CD4-positive, alpha-beta T cell treated with Interleukin-6 at 100 ng/mL for 8 hours (primary cell): ENCODE results near the gene ITGB5.
"Not testable (repeated sequence)": the region's sequence is repeated elsewhere in the genome, so short reads cannot be mapped to it uniquely, and the experiment has no call there.

Source experiments
- DNase-seq: peaks from one replicate; pipeline ENCODE4 v3.0.0-alpha.2; 2020; ENCODE audit warnings: mixed read lengths, low spot score

Gene ITGB5

DNA sequence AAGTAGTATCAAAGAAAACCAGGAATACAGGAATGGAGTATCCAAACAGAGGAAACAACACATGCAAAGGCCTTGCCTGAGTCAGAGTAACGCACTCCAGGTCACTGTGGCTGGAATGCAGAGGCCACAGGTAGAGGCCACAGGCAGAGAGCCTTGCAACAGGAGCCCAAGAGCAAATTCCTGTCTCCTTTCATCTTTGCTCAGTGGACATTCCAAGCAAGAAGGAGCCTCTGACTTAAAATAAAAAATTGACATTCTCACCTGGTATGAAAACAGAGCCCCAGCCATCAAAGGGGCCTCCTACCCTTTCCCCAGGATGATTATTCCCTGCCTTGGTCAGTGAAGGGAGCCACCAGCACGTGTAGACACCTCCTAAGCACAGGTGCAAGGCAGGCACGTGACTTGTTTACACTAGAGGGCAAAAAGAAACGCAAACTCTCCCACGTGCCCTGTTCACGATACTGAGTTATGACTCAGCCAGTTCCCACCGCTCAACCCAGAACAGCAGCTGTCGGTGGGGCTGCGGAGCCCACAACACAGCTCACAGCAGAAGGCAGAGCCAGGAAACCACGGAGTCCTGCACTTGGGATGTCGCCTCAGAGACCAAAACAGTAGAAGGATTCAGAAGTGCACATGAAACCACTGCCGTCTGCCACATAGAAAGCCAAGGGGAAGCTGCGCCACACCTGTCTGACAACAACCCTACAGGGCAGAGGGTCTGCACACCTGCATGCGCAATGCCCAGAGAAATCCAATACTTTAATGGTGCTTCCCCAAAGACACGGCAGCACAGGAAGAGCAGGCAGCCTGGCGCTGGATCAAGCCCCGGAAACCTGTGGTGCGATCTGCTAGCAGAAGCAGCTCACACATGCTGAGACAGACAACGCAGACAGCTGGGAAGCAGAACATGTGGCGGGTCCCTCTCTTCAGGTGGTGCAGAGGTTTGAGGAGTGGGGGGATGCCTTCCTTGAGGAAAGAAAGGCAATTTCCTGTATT, 52.1 kb downstream of the ITGB5 start:
- DNase-seq: peak; percentile 43

DNA sequence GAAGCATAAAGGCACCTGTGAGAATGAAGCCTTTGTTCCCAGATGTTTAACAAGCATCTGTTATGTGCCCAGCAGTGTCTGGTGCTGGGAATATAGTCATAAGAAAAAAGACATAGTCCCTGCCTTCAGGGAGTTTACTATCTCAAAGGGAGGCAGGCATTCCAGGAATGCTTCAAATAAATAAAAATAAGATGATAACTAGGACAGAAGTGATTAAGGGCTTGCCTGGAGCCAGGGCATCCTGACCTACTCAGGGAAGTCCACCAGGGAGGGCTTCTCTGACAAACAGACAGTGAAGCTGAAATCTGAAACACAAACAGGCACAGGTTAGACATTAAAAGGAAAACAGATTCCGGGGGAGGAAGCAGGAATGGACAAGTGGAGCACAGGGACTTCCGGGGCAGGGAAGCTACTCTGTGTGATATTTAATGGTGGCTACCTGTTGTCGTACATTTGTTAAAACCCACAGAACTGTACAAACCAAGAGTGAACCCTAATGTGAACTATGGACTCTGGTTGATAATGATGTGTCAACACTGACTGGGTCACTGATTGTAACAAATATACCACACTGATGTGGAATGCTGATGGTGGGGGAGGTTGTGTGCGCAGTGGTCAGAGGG, 53.3 kb downstream of the ITGB5 start:
- DNase-seq: no peak

DNA sequence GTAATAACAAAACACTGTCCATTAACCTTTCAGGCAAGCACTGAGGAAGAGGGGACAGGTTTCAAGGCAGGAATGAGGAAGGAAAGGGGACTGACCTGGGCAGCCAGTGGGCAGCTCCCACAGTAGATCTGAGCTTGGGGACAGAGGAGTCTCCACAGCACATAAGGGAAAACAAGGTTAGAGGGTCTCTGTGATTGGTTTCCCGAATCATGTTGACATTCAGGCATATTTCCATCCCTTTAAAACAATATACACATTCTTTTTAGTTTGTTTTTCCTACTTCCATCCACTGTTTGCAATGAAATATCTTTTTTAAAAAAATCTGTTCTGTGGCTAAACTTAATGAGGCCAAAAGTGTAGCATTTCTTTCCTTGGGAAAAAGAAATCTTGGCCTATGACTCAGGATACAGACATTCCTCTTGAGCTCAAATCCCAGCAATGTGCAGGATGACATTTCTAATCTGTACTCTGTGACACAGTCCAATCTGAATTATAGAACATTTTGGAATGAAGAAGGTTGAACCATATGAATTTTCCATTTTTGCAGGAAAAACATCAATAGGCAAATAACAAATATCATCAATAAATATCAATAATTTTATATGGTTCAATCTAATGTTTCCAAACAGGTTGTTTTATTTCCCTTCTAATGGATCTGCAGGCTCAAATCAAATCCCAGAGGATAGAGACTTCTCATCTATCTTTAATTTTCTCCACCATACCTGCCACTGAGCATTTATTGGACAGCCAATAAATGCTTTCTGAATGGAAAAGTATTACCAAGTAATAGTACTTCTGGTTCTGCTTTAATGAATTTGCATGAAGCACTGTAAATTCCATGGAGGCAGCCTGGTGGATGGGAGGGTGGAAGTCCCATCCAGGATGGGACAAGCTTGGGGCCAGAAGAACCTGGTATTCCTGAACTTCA, 54.1 kb downstream of the ITGB5 start:
- no peak for DNase-seq

DNA sequence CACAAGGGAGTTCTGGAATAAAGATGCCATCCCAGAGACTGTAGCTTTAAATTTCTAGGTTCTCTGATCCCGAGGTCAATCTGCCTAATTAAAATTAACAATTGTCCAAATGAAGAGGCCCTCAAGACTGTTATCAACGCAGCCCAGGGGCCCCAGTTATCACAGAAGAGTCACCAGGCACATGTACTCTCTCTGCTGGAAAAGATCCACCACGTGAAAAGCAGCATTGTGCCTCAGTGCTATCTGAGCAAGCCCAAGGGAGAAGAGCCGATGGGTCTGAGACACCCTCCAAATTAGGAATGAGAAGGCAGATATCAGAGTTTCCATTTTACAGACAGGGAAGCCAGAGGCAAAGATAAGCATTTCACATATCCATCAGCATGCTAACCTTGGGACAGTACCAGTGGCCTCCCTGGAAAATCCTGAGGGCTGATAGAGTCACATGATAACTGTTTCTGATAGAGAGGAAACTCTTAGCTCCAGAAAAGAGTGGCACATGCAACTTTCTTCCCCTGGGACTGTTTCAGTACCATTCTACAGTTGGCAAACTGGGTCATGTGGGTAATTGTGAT, 55.5 kb downstream of the ITGB5 start:
- DNase-seq: no peak

DNA sequence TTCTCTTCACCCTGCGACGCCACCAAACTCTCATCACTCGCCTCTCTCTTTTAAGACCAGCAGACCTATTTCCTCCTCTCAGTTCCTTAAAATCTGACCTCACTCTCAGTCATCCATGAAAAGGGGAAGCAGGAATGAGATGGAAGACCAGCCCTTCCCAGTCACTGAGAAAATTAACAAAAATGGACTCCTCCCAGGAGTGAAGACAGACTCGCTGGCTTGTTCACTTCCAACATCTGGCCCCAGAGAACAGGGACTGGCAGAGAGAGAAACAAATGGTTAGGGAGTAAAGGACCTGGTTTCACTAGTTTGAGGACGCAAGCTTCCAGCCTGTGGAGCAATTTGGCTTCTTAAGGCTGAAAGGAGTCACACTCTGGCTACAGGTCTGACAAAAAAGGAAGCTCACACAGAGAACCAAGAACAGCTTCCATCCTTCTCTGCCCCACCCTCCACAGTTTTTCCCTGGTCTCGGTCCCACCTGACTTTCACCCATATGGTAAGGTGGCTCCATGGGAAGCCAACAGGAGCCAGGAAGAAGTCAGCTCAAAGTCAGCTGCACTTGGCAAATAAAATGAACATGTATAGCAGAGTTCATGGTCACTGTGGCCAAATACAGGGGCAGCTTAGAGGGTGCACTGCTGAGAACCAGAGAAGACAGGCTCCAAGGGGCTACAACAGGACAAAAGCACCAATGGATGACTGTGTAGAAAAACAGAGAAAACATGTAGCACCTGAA, 57.2 kb downstream of the ITGB5 start:
- no peak for DNase-seq

DNA sequence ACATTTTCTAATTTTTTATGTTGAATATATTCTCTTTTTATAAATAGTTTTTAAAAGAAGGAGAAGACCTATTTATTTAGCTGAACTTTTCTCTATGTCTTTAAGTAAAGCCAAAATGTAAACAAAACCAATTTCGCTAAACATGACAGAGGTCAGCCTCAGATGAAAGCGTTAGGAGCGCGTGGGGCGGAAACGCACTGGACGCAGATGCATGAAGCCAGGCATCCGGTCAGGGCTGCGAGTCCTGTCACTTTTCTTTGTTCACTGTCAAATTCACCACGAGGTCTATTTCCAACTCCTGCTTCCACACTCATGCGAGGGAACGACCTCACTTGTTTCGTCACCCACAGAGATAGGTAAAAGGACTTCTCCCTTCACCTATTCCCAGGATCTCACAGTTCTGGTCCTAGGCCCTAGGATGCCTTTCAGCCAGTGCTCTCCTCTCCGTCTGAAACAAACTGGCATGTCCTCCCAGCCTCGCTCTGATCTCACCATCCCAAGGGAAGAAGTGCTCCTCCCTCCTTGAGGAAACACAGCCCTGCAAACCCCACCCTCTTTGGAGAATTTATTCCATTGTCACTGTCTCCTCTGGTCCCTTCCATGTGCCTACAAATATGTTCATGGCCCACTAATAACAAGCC, 57.9 kb downstream of the ITGB5 start:
- no peak for DNase-seq

DNA sequence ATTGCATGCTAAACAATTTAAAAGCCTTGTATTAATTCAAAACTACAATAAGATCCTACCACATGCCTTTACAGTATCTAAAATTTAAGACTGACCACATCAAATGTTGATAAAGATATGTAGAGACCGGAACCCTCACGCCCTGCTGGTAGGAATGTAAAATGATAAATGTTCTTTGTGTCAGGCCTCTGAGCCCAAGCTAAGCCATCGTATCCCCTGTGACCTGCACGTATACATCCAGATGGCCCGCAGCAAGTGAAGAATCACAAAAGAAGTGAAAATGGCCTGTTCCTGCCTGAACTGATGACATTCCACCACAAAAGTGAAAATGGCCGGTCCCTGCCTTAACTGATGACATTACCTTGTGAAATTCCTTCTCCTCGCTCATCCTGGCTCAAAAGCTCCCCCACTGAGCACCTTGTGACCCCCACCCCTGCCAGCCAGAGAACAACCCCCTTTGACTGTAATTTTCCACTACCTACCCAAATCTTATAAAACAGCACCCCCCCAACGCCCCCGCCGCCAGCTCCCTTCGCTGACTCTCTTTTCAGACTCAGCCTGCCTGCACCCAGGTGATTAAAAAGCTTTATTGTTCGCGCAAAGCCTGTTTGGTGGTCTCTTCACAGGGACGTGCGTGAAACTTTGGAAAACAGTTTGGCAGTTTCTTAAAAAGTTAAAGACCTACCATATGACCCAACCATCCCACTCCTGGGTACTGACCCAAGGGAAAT, 59.5 kb downstream of the ITGB5 start:
- DNase-seq: not testable (repeated sequence)

DNA sequence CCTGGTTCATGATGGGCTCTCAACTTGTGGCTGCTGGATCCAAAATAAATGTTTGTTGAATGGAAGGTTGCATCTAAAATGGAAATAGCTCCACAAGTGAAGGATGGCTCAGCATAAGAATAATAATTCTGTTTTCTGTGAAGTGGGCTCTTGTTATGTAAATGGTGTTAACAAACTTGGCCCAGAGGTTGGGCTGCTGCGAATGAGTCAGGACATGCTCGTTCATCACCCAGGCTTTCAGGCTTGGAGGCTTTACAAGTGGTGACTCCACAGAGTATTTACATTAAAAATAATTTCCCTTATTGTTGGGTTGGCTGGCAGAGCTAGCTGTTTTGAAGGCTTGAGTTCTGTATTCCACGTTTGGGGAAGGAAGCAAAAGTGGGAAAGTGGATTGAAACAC, 60.5 kb downstream of the ITGB5 start:
- DNase-seq: no peak

DNA sequence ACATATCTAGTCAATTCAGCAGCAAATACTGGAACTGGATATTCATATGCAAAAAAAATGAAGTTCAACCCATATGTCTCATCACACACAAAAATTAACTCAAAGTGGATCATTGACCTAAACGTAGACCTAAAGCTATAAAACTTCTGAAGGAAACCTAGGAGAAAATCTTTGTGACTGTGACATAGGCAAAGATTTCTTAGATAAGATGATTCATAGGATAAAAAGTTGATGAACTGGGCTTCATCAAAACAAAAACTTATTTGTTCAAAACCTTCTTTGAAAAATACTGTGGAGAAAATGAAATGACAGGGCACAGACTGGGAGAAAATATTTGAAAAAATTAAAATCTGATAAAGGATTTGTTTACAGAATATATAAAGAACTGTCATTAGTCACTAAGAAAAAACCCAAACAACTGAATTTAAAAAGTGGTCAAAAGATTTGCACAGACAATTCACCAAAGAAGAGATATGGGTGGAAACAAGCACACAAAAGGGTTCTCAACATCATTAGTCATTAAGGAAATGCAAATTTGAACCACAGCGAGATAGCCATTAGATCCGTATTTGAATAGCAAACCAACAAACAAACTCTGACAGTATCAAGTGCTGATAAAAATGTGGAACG, 62.8 kb downstream of the ITGB5 start:
- no peak for DNase-seq

DNA sequence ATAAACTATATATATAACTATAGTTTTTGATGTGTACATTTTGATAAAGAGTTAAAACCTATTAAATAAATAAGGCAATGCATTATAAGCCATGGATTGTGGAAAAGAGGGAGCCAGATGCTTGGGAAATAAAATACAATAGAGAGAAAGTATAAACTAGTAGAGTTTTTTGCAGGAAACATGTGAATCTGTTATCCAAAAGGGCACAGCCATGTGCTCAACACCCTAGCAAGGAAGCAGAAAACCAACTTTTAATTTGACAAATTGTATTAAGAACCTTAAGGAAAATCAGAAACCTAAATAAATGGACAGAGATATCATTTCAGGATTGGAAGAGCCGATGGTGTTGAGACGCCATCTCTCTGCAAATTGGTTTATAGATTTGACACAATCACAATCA, 63.5 kb downstream of the ITGB5 start:
- DNase-seq: no peak

DNA sequence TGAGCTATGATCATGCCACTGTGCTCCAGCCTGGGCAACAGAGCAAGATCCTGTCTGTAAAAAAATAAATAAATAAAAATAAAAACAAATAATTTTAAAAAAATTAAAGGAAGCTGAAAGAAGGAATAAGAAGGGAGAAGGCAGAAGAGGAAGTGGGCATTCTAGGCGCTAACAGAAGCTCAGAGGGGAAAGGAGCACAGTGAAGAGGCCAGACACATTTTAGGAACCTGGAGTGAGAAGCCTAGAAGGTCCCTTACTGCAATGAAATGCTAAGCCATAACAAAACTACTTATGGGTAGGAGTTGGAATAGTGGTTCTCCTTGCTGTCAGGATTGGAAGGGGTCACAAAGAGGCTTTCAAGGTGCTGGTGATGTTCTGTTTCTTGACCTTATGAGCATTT, 64.0 kb downstream of the ITGB5 start:
- DNase-seq: no peak

DNA sequence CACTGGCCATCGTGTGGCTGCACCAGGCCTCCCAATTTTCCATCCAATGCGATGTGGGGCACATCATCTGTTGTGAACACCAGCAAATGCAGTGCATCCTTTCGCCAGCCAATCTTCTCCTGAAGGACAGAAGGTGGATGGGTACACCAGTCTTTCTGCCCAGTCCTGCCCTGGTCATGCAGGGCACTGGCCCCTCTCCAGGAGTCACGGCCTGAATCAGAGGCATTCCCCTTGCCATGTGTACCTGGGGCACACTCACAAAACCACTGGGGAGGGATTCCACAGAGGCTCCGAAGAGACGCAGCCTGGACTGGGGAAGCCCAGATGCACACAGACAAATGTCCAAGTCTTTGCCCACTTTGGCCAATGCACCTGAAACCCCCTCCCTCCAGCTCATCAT, 65.8 kb downstream of the ITGB5 start:
- DNase-seq: no peak

DNA sequence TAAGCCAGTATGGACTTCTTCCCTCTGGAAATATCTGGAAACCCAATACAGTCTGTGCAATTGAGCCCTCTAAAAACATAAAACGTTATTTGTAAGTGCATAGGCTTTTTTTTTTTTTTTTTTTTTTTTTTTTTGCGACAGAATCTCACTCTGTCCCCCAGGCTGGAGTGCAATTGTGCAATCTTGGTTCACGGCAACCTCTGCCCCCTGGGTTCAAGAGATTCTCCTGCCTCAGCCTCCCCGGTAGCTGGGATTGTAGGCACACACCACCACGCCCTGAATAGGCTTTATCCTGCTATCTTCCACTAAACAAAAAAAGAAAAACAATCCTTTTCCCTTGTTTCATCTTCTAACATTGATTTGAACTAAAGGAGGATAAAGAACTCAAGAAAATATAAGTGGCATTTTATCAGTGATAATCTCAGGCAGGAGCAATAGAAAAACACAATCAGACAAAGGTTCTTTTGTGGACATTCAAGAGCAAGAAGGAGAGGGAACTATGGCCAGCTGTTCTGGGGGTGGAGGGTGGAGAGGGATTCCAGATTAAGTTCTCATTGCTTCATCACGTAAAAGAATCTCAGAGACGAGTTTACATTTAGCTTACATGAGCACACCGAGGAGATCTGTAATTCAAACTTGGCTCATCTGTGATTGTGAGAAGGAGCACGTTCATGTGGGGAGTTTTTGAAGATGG, 68.6 kb downstream of the ITGB5 start:
- DNase-seq: no peak

DNA sequence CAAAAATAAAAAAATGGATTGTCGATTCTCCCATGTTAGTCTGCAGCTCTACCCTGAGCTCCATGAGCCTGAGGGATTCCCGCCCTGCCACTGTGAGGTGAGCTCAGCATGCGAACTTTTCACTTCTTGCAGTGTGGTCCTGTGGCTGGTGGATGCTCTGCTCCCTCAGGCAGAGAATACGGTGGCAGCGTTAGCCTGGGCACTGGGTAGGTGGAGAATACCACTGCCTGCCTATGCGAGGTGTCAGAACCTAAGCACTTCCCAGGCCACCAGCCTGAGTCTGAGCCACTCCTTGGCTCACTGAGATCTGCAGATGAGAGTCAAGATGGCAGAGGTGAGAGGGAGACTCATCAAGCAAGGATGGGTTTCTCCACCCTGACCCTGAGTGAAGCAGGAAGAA, 70.1 kb downstream of the ITGB5 start:
- DNase-seq: no peak

DNA sequence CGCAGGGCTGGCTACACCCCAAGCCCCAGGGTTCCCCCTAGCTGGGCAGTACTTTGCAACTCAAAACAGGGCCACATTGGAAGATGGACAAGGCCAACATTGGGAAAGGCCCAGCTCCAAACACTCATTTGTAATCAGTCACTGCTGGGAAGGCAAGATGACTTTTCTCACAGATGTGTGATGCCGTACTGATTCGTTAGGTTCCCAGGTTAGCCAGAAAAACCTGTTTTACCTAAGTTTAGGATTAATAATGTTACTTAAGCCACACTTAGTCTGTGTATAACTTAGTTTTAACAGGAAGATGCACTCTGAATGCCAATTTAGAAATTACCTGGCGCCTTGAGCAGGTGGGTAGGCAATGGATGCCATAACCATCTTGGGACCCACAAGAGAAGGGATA, 71.0 kb downstream of the ITGB5 start:
- no peak for DNase-seq

DNA sequence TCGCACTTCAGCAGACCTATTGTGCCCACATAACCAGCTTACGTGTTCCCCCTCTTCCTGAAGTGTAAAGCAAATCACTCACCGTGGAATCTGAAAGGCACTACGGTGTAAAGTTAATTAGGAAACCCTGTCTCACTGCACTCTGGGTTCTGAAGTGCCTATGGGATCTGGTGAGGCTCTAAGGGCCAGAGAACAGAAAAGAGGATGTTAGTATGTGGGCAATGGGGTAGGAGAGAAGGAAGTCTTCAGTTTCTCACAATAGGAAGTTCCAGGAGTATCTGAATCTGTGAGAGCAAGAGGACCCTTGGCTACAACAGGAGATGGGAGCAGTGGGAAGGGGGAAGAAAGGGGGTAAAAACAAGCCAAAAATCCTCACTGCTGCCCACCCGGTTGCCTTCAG, 71.4 kb downstream of the ITGB5 start:
- DNase-seq: no peak

DNA sequence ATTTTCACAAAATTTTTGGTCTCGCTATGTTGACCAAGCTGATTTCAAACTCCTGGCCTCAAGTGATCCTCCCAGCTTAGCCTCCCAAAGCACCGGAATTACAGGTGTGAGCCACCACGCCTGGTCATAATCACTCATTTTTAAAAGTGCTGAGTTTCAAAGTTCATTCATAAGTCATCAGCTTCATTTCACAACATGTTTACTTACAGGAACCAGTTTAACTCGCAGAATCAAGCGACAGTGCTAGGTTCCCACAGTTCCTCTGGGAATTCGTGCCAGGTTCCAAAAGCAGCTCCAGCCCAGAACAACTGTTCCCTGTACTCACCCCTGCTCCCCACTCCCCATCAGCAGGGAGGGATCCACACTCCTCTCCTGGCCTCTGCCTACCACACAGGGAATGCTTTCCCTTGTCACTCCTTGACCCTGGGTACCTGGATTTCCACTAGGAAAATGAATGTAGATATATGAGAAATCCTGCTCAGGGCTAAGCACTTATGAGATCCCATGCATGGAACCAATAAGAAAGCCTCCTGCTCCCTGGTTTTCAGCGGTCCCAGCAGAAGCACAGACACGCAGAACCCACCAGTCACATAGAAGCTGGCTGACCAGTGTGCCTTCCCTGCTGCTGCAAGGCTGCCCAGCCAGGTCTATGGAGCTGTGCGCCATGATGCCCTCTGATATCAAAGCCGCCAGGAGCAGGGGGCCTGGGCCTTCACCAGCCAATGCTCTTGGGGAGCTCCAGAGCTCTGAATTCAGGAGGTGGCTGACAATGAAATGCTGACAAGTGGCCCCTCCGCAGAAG, 72.3 kb downstream of the ITGB5 start:
- no peak for DNase-seq

DNA sequence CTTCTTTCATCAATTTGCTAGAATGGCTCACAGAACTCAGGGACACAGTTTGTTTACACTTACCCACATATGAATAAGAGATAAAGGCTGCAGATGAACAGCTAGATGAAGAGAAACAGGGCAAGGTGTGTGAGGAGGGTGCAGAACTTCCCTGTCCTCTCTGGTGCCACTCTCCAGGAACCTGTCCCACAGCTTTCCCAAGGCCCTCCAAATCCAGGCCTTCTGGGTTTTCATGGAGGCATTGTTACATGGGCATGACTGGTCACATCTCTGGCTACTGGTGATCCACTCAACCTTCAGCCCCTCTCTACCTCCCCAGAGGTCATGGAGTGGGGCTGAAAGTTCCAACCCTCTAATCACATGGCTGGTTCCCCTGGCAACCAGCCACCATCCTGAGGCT, 73.6 kb downstream of the ITGB5 start:
- DNase-seq: no peak
